Stimulated activated CD4-positive, alpha-beta T cell treated with anti-CD3 and anti-CD28 coated beads, Interleukin-2, amount 100 ng/mL, for 48 hours (primary cell): ENCODE measurements around the gene UCP1.

ENCODE experiments used
- DNase-seq, 2 donors: peaks; one replicate each; pipeline ENCODE4 v3.0.0-alpha.2; 2020

Gene UCP1, protein sequence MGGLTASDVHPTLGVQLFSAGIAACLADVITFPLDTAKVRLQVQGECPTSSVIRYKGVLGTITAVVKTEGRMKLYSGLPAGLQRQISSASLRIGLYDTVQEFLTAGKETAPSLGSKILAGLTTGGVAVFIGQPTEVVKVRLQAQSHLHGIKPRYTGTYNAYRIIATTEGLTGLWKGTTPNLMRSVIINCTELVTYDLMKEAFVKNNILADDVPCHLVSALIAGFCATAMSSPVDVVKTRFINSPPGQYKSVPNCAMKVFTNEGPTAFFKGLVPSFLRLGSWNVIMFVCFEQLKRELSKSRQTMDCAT

DNA sequence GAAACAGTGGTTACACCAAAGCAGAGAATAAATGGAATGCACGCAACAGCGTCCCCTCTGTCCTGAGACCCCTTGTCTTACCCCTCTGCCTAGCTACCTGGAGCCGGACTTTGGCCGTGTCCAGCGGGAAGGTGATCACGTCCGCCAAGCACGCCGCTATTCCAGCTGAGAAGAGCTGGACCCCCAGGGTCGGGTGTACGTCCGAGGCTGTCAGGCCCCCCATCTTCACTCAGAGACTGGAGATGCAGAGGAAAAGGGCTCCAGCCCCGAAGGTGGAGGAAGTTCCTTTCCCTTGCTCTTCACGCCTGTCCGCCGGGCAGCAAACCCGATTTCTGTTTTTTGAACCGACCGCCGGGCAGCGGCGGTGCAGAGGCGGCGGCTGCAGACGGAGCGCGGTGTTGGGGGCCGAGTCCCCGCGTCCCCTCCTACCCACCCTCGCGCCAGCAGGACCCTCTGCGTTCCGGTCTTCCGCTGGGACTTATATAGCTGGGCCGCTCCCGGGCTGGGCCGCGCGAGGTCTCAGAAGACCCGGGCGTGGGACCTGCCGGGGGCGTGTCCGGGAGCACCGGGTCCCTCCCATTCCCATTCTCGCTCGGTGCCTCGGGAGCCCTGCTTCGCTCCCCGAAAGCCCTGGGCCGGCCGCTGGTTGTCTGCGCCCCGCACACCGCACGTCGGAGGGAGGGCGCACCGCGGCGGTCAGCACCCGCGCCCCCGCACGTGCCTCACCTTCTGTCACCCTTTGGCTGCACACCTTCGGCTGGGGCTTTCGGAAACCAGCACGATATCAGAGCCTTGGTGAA lies at the start of gene UCP1:
Gene UCP1 (minus strand): TSS at position 455 of the 800 bp plus-strand sequence. CDS start 232 bp downstream, at position 223.
- no peak for DNase-seq

DNA sequence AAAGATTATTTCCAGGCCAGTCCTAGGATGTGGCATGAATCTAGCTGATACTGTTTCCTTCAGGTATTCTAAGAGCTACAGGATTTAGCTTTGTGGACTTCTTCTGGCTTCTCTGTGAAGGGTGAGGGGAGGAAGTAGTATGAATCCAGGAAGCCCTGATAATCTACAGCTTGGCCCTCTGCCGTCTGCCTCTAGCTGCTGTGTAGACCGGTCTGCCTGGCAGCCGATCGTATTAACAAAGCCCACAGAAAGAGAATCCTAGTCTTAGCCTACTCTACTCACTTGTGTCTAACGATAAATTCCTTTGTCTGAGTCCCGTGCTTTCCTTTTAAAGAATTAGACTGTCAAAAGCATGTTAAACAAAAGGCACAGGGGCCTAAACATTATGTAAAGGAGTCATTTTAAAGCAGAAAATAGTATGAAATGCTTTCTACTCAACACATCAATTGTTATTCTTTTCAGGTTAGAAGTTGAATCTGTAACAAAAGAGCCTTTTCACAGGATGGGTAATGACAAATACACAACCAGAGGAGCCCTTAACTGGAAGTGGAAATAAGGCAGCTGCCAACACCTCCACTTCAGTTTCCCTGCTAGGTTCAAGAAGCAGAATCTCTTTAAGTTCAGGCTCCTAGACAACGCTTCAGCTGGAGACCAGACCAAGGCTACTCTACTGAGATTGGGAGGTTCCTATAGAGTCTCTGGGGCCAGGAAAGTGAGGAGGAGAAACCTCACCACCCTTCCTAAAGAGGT lies 48.9 kb upstream of the UCP1 start:
- DNase-seq, result no peak

DNA sequence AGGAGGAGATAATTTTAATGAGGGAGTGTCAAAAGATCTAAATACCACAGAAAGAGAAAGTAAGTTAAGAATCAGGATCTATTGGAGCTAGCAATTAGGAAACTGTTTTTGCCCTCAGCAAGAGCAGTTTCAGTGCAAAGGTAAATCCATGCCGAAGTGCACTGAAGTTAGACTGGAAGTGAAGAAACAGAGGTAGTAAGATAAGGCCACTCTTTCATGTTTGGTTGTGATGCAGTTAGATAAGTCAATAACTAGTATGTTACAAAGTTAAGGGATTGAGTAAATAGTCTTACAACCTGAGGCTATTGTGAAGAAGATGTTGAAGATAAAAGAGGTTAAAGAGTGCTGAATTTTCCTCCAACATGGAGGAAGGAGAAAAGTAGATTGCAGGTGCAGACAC lies 46.7 kb upstream of the UCP1 start:
- DNase-seq, result no peak

DNA sequence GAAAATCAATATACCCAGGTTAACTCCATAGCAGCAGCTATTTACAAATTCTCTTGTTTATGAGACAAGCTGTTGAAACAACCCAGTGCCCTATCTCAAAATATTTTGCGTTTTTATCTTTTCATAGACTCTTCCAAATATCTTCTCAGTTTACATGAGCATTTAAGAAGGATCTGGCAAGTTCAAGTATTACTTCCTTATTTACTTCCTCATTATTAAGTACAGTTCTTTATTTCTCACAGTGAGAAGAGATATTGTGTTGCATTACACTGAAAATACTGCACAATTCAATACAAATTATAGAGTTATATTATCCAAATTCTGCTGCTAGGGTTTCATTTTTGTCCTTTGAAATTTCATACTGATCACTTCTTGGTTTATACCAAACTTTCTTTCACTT lies 43.6 kb upstream of the UCP1 start:
- no peak for DNase-seq

DNA sequence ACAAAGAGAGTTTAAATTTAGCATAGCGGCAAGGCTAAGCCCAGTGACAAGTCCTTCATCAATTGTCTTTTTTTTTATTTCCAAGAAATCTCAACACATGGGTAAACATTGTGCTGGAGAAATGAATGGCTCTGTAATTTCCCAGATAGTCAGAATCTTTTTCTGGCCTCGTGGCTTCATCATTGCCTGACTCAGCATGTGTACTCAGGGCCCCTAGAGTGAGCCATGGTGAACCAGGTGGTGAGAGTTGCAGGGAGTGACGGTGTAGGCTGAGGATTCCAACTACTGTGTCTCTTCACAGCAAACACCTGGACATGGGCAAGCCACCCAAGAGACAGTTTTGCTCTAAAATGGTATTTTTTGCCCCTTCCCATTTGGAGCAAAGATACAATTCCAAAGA lies 43.1 kb upstream of the UCP1 start:
- DNase-seq, result no peak

DNA sequence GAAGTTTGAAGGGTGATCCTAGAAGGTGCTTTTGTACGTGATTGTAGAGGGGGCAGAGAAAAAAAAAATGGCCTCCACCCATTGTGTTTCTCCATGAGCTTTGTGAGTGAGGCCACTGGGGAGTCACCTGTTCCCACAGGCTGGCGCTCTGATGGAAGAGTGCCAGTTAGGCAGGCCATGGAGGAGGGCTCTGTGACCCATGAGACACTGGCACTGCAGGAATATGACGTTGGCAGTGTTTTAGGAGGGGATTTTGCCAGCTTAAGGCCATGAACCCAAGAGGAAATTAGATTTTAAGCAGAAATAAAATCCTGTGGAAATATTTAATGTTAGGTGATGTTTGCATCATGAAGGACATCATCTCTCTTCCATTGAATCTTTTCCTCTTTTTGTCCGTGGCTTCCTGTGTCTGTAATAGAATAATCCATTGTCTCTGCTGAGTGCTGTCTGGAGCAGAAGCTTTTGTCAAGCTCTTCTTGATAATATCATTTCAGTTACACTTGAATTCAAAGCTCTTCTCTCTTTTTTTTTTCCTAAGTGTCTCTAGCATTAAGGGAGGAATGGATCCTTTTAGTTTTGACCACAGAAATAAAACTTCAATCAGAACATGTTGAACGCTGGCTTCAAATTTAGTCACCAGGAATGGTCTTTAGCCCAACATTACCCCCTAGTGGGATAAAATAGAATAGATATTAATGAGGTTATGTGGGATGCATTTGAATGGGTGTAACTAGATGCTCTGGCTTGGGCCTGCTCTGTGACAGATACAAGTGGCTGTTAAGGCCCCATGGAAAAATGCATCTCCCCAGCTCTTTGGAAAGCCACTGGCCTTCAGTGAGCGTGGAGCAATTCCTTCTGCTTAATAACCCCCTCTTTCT lies 41.0 kb upstream of the UCP1 start:
- DNase-seq, result no peak

DNA sequence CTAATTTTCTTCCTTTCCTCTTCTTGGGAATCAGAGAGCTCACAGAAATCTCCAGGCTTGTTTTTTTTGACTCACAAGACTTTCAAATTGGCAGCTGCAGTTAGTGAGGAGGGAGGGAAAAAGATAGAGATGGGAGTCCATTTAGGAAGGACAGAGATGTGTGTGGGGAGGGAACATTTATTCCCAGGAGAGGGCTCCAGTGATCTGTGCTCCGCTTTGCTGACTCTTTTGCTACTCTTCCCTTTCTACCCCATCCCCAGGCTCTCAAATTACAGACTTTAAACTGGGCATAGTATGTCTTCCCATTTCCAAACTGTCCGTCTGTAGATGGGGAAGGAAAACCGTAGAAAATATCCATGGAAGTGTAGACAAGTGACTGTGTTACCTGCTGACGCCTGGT lies 39.1 kb upstream of the UCP1 start:
- DNase-seq, result no peak

DNA sequence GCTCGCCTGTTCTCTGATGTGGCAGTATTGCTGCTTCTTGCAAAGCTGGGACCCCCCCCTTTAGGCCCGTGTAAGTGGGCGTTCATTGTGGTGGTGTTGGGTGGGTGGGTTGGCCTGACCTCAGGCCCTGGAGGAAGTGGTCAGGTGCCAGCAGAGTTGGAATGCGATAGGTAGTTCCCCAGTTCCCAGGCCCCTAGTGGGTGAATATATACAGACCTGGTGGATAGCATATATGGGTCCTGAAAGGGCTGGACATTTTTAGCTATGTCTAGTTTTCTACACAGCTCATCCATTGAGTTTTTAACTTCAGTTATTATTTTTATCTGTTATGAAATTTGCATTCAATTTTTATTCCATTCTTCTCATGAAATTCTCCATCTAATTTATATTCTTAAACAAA lies 35.8 kb upstream of the UCP1 start:
- no peak for DNase-seq

DNA sequence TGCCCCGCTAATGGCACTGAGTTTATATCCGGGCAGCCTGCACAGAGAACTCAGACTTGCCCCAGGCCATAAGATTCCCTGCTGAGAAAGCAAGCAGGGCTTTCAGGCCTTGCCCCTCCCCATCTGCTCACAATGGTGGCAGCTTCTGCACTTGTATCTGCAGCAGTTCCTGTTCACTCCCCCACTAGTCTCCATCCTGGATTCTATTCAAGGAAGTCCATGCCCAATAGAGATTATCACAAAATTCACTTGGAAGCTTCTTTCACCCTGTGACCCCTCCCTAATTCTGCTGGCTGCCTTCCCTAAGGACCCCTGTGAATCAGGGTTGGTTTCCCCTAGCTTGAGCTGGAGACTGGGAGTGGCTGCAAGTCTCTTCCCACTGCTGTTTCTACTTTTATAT lies 34.5 kb upstream of the UCP1 start:
- no peak for DNase-seq

DNA sequence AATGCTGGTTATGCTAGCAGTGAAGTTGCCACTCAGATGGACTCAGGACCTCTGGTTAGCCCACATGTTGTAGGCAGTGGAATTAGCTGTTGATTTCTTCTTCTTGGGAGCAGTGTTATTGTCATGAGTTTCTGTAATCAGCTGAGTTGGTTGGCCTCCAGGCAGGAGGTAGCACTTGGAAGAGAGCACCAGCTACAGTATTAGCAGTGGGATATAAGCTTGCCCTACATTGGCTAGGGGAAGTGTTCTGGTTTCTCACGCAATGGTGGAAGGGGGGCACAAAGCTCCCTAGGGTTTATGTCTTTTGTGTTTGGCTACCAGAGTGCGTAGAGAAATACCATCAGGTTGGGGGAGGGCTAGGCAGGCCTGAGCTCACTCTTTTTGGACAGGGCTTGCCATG lies 34.0 kb upstream of the UCP1 start:
- DNase-seq, result no peak

DNA sequence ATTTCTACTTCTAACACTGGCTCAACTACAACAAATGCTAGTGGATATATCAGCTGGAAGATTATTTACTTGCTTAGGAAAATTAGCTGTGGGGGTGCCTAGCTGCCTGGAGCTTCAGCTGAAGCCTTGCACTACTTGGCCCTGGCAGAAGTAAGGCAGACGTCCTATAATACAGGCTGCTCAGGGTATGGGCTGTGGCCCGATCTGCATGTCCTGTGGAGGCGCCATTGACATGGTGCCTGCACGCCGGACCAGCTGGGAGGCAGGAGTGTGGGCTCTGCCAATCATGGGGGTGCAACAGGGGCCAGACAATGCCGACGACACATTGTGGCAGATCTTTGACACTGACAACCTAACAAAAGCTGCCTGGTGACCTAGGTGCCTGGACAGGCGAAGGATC lies 31.6 kb upstream of the UCP1 start:
- no peak for DNase-seq

DNA sequence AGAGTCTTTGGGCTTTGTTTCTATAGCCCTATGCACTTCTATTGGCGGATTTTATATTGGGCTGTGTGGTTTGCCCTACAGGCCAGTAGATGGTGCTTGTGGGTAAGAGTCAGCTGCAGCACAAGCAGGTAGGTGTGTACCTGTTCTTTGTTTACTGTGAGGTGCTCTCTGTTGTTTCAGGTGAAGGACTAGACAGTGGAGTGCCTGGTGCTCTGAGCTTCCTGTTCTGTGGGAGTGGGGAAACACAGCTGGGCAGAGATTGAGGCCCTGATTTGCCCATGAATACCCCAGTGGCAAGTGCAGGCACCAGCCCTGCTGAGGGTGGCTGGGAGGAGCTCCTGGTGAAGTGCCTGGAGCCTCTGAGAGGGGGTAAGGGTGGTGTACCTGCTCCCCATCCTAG lies 26.3 kb upstream of the UCP1 start:
- no peak for DNase-seq

DNA sequence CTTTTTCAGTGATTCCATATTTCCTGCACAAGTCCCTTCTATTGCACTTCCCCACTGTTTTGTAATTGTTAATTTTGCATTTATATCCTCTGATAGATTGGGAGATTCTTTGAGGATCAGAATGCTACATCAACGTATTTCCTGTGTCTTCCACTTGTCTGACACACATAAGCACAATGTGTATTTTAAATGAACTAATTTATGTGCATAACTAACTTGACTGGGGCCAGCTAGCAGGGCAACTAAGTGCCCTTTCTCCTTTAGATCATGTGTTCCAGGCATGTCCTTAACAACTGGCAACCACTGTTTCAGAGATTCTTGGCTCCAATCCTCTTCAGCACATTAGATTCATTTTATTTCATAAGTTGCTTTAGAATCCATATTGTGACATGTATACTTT lies 15.7 kb upstream of the UCP1 start:
- DNase-seq, result no peak

DNA sequence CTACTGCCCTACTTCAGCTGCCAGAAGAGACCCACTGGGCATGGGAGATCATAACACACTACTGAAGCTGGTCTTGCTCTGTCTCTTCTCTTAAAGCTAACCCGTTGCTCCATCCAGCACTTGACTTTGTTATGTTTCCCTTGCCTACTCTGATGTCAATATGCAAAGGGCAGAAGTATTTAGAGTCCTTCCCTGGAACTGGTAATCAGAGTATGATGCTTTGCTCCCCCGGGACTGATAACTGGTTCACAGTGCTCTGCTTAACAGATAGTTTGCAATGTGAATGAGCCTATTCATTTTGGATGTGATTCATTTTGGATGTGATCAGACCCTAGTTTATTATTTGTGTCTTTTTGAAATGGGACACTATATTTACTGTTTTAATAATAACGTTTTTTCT lies 12.3 kb upstream of the UCP1 start:
- no peak for DNase-seq

DNA sequence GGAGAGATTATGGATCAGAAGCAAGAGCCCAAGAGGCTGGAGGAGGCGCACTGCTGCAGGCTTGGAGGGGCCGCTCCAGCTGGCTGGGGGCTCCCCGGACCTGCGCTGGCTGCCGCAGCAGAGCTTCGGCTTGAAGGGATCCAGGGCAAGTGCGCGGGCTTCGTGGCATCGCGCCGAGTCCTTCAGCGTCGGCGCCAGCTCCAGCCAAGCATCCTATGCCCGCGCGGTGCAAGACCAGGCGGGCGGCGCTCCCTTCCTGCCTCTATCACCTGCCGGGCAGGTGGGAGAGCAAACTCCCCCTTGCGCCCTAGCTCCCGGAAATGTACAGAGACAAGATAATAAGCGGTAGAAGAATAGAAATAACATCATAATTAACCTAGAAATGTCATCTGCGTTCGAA lies 10.5 kb upstream of the UCP1 start:
- no peak for DNase-seq

DNA sequence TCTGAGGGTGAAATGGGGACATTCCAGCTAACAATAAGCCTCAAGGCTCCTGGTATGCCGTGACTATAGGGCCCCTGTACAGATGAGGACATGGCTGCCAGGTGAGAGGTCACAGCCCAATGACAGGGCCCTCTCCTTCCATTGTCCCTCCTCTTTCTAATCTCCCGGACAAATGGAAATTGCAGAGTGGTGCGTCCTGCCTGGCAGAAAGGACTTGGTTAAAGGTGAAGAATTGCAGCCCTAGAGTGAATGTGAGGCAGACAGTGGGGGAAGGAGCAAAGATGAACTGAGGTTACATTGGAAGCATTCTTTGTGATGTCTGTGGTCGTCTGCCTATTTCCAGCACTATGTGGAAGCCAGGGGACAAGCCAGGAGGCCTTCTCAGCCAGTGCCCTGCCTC lies 6.7 kb upstream of the UCP1 start:
- DNase-seq, result no peak

DNA sequence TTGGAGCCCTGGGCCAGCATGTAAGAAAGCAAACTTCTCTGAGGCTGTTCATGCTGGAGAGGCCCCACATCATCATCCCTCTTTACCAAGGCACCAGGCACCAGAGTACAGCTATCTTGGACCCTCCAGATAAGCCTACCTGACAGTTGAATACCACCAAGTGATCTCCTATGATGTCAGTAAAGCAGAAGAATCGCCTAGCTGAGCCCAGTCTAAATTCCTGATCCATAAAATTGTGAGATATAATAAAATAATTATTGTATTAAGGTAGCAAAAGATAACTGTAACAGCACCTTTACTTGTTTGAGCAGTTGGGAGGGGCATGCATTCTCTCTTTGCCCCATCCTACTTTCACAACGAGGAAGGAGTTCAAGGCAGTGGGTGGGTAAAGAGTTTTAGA lies 2.9 kb upstream of the UCP1 start:
- DNase-seq, result no peak

DNA sequence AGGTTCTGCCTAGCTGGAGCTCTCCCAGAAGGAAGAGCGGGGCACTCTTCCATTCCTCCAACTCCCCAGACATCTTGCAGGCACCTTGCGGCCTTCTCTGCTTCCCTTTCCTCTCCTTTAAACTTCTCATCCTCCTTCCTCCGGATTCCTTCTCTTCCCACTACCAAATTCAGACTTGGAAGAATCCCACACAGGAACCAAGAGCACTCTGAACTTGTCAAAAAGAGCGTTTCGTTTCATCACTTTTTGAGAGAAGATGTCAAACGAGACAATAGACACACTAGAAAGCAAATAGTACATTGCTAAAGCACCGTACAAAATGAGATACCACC lies 512 bp upstream of the UCP1 start:
- DNase-seq, result no peak

DNA sequence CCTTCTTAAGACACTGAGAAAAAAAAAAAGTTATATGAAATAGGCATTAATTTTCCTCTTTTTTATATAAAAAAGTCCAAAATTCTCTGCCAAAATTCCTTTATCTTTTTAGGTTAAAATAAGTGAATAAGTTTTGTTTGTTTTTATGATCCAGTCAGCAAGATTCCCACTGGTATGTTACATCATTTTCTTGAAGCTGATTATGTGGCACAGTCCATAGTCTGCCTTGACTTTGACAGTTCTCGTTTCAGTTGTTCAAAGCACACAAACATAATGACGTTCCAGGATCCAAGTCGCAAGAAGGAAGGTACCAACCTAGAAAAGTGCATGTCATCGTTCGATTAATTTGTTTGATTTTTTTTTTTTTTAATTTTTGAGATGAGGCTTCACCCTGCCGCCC lies 9.1 kb downstream of the UCP1 start:
- DNase-seq, result no peak

DNA sequence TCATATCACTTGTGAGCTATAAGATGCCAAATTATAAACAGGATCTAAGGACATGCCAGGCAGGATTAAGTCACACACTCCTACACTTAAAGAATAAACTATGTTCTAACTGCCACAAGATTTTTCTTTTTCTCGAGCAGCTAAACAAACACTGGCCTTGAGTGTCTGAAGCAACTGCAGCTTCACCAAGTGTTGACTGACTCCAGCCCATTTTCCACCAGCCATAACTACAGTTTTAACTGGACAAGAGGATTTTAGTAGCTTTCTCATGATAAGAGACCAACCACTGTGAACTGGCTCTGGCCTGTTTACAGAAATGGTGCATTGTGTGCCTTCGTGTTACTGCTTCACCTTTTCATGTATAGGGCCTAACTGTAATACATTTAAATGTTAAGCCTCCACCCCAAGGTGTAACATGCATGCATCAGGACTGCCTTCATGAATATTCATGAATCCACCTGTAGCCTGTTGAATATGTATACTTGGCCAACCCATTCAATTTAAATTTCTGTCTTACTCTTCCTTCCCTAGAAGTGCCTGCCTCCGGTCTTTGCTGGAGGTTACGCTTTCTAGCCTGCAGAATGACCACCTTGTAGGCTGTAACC lies 10.8 kb downstream of the UCP1 start:
- DNase-seq, result no peak

DNA sequence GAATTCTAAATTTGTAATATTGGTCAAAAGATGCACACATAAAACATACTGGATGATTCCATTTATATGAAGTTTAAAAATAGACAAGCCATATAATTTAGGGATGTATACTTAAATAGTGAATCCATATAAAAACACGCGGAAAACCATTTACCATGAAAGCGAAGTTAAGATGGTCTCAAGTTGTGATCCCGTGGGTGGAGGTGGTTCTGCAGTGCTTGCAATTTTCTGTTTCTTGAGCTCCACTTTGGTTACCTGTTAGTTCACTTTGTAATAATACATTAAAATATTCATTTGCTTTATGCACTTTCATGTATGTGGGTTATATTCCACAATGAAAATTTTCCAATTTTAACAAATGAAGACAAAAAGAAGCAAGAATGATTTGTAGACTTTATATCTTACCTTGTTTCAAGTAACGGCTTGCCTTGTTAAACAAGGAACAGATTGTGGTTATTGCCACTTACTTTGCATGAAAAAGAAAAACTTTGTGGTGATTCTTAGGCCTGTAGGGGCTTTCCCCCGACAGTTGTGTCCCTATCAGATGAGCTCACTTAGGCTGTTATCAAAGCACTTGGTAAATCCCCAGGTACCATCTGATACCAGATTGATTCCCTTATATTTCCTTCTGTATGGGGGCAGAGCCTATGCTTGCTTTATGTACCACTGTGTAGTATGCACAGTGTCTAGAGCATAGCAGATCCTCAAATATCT lies 12.2 kb downstream of the UCP1 start:
- DNase-seq, result no peak

DNA sequence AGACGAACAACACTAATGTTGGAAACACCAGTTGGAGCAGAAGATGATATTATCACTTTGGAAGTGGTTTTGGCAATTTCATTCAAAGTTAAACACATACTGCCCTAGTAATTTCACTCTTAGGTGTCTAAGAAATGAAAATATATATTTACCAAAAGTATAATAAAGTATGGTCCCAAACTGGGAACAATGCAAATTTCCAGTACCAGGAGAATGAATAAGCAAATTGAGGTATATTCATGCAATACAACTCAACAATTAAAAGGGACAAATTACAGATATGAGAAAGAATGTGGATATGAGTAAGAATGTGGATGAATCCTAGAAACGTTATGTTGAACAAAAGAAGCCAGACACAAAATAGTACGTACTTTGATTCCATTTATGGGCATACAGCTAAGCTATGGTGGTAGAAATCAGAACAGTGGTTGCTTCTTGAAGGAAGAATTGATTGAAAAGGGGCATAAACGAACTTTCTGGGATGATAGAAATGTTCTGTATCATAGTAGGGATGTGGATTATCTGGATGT lies 34.7 kb downstream of the UCP1 start:
- DNase-seq, result no peak
